HEK293 (cell line): Measurements from ENCODE around the gene KLK1.

Source experiments
- CTCF ChIA-PET: fragments of 350-600 bp; formaldehyde crosslinking; extraction: SDS; loops from one replicate; lab custom pipeline; 2021; ENCODE audit warnings: antibody characterized with exemption; lab: Yijun Ruan, JAX
- POLR2A ChIA-PET: fragments of 300-600 bp; formaldehyde crosslinking; extraction: SDS; loops from one replicate; lab custom pipeline; 2020; ENCODE audit warnings: antibody characterized with exemption, inconsistent platforms; lab: Yijun Ruan, JAX
- H3K27ac ChIP-seq: fragments of 200-500 bp; sonication (Bioruptor generic); 2 replicates; pipeline ENCODE4 v1.5.1; 2014; ENCODE audit warnings: low read depth, low read length, control low read depth, inconsistent platforms; ENCODE audit errors: extremely low read depth
- H3K36me3 ChIP-seq, 2 experiments: fragments of 200-500 bp in 1 of 2; sonication (Bioruptor generic) in 1 of 2; 1 replicate in 1 of 2; 2 replicates in 1 of 2; pipeline ENCODE4 v1.5.1; 2014 to 2017; ENCODE audit warnings: inconsistent platforms in 2 of 2, low read length in 2 of 2; ENCODE audit not compliant: control insufficient read depth in 2 of 2, insufficient read depth in 1 of 2
- H3K4me1 ChIP-seq: fragments of 200-500 bp; sonication (Bioruptor generic); 2 replicates; pipeline ENCODE4 v1.5.1; 2014; ENCODE audit warnings: mild to moderate bottlenecking, low read length, inconsistent platforms; ENCODE audit not compliant: control insufficient read depth, insufficient read depth
- H3K4me3 ChIP-seq: 2 replicates; pipeline ENCODE4 v1.5.1; 2011; ENCODE audit warnings: low read depth, mild to moderate bottlenecking, control low read depth, low read length, moderate library complexity
- H3K9me3 ChIP-seq: fragments of 200-500 bp; sonication (Bioruptor generic); 2 replicates; pipeline ENCODE4 v1.5.1; 2014; ENCODE audit warnings: low read depth, low read length, inconsistent platforms; ENCODE audit not compliant: control insufficient read depth, insufficient read depth
- HOXC10 ChIP-seq: sonication (generic); formaldehyde crosslinking; IDR thresholded peaks from 2 replicates; pipeline ENCODE4 v1.8.1; 2023; ENCODE audit warnings: mild to moderate bottlenecking, missing genetic modification reagents
- MYNN ChIP-seq: fragments of 450-650 bp; formaldehyde crosslinking; IDR thresholded peaks from 2 replicates; pipeline ENCODE4 v1.5.1; 2016; ENCODE audit warnings: missing biosample characterization, missing genetic modification characterization, borderline replicate concordance
- ZEB2 ChIP-seq: fragments of 450-650 bp; formaldehyde crosslinking; IDR thresholded peaks from 2 replicates; pipeline ENCODE4 v1.5.1; 2016; ENCODE audit warnings: missing biosample characterization, missing genetic modification characterization
- ZNF114 ChIP-seq: fragments of 450-650 bp; formaldehyde crosslinking; IDR thresholded peaks from 2 replicates; pipeline ENCODE4 v1.5.0; 2017; ENCODE audit warnings: missing biosample characterization, missing genetic modification characterization
- ZNF184 ChIP-seq: fragments of 450-650 bp; IDR thresholded peaks from 2 replicates; pipeline ENCODE4 v1.5.1; 2018; ENCODE audit warnings: missing biosample characterization, mild to moderate bottlenecking, missing genetic modification characterization
- ZNF239 ChIP-seq: fragments of 450-650 bp; formaldehyde crosslinking; IDR thresholded peaks from 2 replicates; pipeline ENCODE4 v1.5.1; 2016; ENCODE audit warnings: missing biosample characterization, missing genetic modification characterization
- ZNF266 ChIP-seq: fragments of 450-650 bp; formaldehyde crosslinking; IDR thresholded peaks from 2 replicates; pipeline ENCODE4 v1.5.1; 2016; ENCODE audit warnings: missing biosample characterization, missing genetic modification characterization, low read depth
- ZNF324 ChIP-seq: fragments of 450-650 bp; formaldehyde crosslinking; IDR thresholded peaks from 2 replicates; pipeline ENCODE4 v1.5.1; 2016; ENCODE audit warnings: missing biosample characterization, missing genetic modification characterization
- ZNF600 ChIP-seq: fragments of 450-650 bp; formaldehyde crosslinking; IDR thresholded peaks from 2 replicates; pipeline ENCODE4 v1.5.1; 2016; ENCODE audit warnings: missing biosample characterization, missing genetic modification characterization
- ZNF830 ChIP-seq: fragments of 450-650 bp; IDR thresholded peaks from 2 replicates; pipeline ENCODE4 v1.5.0; 2018; ENCODE audit warnings: missing biosample characterization, missing genetic modification characterization, low read depth, mild to moderate bottlenecking, moderate library complexity
- TF ChIP-seq, protein P1 (sequence below): fragments of 450-650 bp; formaldehyde crosslinking; IDR thresholded peaks from 2 replicates; pipeline ENCODE4 v1.5.1; 2016; ENCODE audit warnings: missing biosample characterization, missing genetic modification characterization, low read depth
- TF ChIP-seq, protein P2 (sequence below): fragments of 450-650 bp; formaldehyde crosslinking; IDR thresholded peaks from 2 replicates; pipeline ENCODE4 v1.5.1; 2016; ENCODE audit warnings: missing biosample characterization, missing genetic modification characterization
- TF ChIP-seq, protein P3 (sequence below): fragments of 450-650 bp; formaldehyde crosslinking; IDR thresholded peaks from 2 replicates; pipeline ENCODE4 v1.5.1; 2016; ENCODE audit warnings: missing biosample characterization, missing genetic modification characterization
- TF ChIP-seq, protein P4 (sequence below): fragments of 450-650 bp; formaldehyde crosslinking; IDR thresholded peaks from 2 replicates; pipeline ENCODE4 v1.5.1; 2016; ENCODE audit warnings: missing biosample characterization, missing genetic modification characterization
- TF ChIP-seq, protein P5 (sequence below): IDR thresholded peaks from 2 replicates; pipeline ENCODE4 v1.6.1; 2011; ENCODE audit warnings: mild to moderate bottlenecking, low read depth, low read length, borderline replicate concordance
- TF ChIP-seq, protein P6 (sequence below): fragments of 450-650 bp; formaldehyde crosslinking; IDR thresholded peaks from 2 replicates; pipeline ENCODE4 v1.5.1; 2017; ENCODE audit warnings: missing biosample characterization, missing genetic modification characterization

The KLK1 gene

DNA sequence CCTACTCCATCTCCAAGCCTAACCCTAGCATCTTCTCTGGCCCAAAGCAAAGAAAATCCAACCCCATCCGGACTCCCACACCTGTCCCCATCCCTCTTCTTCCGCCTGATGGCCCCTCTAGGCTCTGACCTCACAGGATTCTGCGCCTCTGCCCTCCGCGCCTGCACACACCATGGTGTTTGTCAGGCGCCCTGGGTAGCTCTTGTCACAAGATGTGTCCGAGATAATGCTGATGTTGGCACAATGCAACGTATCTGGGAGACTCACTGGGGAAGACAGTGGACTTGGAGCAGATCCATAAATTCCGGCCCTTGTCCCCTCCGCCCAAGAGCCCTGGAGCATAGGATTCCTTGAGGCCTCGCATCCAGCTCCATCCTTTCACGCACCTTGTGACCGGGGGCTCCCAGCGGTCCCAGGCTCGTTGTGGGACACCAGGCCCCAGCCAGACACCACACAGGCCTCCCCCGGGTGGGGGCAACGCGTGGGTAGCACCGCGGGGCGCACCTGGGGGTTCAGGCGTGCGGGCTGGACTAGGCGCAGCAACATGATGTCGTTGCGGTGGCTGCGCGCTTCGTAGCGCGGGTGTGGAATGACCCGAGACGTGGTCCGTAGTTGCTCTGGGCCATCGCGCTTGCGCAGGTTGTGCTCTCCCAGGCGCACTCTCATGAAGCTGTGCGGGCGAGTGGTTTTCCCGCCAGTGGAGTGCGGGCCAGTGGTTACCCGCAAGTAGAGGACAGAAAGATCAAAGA, 3.1 kb upstream of the KLK1 start (continued):
- TF ChIP-seq MYNN (no peak), ZNF830 (tag by site-specific recombination) (no peak), ZNF184 (tag by site-specific recombination) (no peak), ZNF239 (no peak)
- TF ChIP-seq, protein P1, sequence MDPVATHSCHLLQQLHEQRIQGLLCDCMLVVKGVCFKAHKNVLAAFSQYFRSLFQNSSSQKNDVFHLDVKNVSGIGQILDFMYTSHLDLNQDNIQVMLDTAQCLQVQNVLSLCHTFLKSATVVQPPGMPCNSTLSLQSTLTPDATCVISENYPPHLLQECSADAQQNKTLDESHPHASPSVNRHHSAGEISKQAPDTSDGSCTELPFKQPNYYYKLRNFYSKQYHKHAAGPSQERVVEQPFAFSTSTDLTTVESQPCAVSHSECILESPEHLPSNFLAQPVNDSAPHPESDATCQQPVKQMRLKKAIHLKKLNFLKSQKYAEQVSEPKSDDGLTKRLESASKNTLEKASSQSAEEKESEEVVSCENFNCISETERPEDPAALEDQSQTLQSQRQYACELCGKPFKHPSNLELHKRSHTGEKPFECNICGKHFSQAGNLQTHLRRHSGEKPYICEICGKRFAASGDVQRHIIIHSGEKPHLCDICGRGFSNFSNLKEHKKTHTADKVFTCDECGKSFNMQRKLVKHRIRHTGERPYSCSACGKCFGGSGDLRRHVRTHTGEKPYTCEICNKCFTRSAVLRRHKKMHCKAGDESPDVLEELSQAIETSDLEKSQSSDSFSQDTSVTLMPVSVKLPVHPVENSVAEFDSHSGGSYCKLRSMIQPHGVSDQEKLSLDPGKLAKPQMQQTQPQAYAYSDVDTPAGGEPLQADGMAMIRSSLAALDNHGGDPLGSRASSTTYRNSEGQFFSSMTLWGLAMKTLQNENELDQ (tag by site-specific recombination), result no peak
- TF ChIP-seq, protein P2, sequence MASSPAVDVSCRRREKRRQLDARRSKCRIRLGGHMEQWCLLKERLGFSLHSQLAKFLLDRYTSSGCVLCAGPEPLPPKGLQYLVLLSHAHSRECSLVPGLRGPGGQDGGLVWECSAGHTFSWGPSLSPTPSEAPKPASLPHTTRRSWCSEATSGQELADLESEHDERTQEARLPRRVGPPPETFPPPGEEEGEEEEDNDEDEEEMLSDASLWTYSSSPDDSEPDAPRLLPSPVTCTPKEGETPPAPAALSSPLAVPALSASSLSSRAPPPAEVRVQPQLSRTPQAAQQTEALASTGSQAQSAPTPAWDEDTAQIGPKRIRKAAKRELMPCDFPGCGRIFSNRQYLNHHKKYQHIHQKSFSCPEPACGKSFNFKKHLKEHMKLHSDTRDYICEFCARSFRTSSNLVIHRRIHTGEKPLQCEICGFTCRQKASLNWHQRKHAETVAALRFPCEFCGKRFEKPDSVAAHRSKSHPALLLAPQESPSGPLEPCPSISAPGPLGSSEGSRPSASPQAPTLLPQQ (tag by site-specific recombination), result no peak
- TF ChIP-seq, protein P3, sequence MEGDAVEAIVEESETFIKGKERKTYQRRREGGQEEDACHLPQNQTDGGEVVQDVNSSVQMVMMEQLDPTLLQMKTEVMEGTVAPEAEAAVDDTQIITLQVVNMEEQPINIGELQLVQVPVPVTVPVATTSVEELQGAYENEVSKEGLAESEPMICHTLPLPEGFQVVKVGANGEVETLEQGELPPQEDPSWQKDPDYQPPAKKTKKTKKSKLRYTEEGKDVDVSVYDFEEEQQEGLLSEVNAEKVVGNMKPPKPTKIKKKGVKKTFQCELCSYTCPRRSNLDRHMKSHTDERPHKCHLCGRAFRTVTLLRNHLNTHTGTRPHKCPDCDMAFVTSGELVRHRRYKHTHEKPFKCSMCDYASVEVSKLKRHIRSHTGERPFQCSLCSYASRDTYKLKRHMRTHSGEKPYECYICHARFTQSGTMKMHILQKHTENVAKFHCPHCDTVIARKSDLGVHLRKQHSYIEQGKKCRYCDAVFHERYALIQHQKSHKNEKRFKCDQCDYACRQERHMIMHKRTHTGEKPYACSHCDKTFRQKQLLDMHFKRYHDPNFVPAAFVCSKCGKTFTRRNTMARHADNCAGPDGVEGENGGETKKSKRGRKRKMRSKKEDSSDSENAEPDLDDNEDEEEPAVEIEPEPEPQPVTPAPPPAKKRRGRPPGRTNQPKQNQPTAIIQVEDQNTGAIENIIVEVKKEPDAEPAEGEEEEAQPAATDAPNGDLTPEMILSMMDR, result no peak

DNA sequence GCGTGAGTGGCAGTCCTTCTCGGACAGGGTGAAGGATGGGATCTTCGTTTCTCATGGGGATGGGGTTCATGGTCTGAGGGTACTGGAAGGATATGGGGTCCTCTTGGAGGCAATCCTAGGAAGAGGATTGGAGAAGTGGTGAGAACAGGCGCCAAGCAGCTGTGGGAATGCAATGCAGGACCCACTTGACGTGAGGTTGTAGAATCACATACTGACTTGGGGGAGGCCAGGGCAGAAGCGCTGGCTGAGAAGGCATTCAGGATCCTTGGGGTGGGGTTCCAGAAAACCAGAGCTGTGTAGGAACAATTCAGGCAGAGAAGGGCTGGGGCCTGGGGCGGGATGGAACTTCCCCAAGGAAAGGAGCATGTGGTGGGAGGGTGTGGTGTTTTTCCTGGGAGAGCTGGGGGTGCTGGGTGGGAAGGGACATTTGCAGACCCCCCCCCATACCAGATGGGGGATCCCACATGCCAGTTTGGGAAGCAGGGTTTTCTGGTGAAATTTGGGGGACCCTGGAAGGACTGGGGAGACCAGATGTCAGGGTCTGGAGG, 852 bp downstream of the KLK1 start:
- ChIA-PET POLR2A (interaction anchor here (1.3 kb wide), 1 partner anchor 18 kb away, joined by 6 read pairs; no protein-coding TSS in a partner anchor), CTCF (interaction anchor here (1.8 kb wide), 1 partner anchor 100 kb away, joined by 4 read pairs; no protein-coding TSS in a partner anchor)
- Histone ChIP-seq H3K27ac (no peak overlapping the region), H3K36me3 (no peaks in the 10 kb centered on the region), H3K4me1 (no peaks in the 10 kb centered on the region), H3K4me3 (no peak overlapping the region), H3K9me3 (no peaks in the 10 kb centered on the region)
- no peak for TF ChIP-seq ZNF114
- TF ChIP-seq, protein P4, sequence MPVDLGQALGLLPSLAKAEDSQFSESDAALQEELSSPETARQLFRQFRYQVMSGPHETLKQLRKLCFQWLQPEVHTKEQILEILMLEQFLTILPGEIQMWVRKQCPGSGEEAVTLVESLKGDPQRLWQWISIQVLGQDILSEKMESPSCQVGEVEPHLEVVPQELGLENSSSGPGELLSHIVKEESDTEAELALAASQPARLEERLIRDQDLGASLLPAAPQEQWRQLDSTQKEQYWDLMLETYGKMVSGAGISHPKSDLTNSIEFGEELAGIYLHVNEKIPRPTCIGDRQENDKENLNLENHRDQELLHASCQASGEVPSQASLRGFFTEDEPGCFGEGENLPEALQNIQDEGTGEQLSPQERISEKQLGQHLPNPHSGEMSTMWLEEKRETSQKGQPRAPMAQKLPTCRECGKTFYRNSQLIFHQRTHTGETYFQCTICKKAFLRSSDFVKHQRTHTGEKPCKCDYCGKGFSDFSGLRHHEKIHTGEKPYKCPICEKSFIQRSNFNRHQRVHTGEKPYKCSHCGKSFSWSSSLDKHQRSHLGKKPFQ (tag by site-specific recombination), result no peak
- TF ChIP-seq ZNF600 (tag by site-specific recombination), result no peak
- TF ChIP-seq ZNF266 (tag by site-specific recombination), result no peak
- TF ChIP-seq, protein P5, sequence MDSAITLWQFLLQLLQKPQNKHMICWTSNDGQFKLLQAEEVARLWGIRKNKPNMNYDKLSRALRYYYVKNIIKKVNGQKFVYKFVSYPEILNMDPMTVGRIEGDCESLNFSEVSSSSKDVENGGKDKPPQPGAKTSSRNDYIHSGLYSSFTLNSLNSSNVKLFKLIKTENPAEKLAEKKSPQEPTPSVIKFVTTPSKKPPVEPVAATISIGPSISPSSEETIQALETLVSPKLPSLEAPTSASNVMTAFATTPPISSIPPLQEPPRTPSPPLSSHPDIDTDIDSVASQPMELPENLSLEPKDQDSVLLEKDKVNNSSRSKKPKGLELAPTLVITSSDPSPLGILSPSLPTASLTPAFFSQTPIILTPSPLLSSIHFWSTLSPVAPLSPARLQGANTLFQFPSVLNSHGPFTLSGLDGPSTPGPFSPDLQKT, result no peak
- no peak for TF ChIP-seq ZEB2 (tag by site-specific recombination)
- no peak for TF ChIP-seq HOXC10 (CRISPR knock-in tag)
- TF ChIP-seq, protein P6, sequence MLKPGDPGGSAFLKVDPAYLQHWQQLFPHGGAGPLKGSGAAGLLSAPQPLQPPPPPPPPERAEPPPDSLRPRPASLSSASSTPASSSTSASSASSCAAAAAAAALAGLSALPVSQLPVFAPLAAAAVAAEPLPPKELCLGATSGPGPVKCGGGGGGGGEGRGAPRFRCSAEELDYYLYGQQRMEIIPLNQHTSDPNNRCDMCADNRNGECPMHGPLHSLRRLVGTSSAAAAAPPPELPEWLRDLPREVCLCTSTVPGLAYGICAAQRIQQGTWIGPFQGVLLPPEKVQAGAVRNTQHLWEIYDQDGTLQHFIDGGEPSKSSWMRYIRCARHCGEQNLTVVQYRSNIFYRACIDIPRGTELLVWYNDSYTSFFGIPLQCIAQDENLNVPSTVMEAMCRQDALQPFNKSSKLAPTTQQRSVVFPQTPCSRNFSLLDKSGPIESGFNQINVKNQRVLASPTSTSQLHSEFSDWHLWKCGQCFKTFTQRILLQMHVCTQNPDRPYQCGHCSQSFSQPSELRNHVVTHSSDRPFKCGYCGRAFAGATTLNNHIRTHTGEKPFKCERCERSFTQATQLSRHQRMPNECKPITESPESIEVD (tag by site-specific recombination), result no peak
- TF ChIP-seq ZNF324 (tag by site-specific recombination), result no peak
